HepG2 (cell line): ENCODE data around the gene CAMK4. TPM values are rescaled to one million over a fixed set of nuclear protein-coding genes. Genes with fewer than 3 reads are reported as not detected.

Experiments
- ATAC-seq: fragments of 200-7000 bp; cut with Tn5 transposase; 3 replicates; pipeline ENCODE4 v1.9.1; 2020; ENCODE audit warnings: mild to moderate bottlenecking, moderate library complexity
- BruUV-seq: library from RNA; stranded (reverse); fragments of 400-500 nt; replicated peaks from 2 replicates; lab custom pipeline; 2021; lab: Mats Ljungman, UMichigan
- CTCF ChIA-PET: fragments of 300-600 bp; formaldehyde crosslinking; extraction: SDS; loops from one replicate; lab custom pipeline; 2021; ENCODE audit warnings: low total read pairs, inconsistent platforms, low intra/inter-chr PET ratio; lab: Yijun Ruan, JAX
- POLR2A ChIA-PET: fragments of 350-600 bp; sonication (Branson Sonifier 250); formaldehyde crosslinking; loops from one replicate; lab custom pipeline; 2020; ENCODE audit warnings: antibody characterized with exemption, inconsistent platforms; lab: Yijun Ruan, JAX
- DNase-seq: peaks from one replicate; pipeline ENCODE4 v3.0.0-alpha.2; 2015; ENCODE audit warnings: low spot score
- FAIRE-seq: peaks from 3 replicates; lab custom pipeline; 2011; peaks lifted over from hg19 to GRCh38; lab: Jason Lieb, UNC
- H2AFZ ChIP-seq: one replicate; pipeline ENCODE4 v1.6.1; 2011; ENCODE audit warnings: low read length, inconsistent platforms
- H3K27ac ChIP-seq: fragments of 300-600 bp; 3 replicates; pipeline ENCODE4 v1.8.0; 2011; ENCODE audit warnings: mixed run types, mild to moderate bottlenecking, mixed read lengths, low read length, inconsistent platforms; ENCODE audit not compliant: insufficient read depth; ENCODE audit errors: extremely low read length
- H3K27me3 ChIP-seq, 2 experiments: fragments of 200-600 bp in 1 of 2; 2 replicates in 1 of 2; 3 replicates in 1 of 2; pipeline versions ENCODE4 v1.6.0 to v1.8.0; 2011; ENCODE audit warnings: low read length in 2 of 2, mild to moderate bottlenecking in 2 of 2, moderate library complexity in 2 of 2, inconsistent platforms in 1 of 2; ENCODE audit not compliant: insufficient read depth in 2 of 2, control insufficient read depth in 1 of 2
- H3K36me3 ChIP-seq, 2 experiments: fragments of 200-600 bp in 1 of 2; replicated peaks in 1 of 2; 2 replicates in 1 of 2; 3 replicates in 1 of 2; pipeline versions ENCODE4 v1.5.1 to v1.8.0; 2011; ENCODE audit warnings: low read length in 2 of 2, inconsistent platforms in 1 of 2; ENCODE audit not compliant: insufficient read depth in 2 of 2, control insufficient read depth in 1 of 2
- H3K4me1 ChIP-seq: 2 replicates; pipeline ENCODE4 v1.5.1; 2012; ENCODE audit warnings: low read length, inconsistent platforms; ENCODE audit not compliant: insufficient read depth
- H3K4me2 ChIP-seq: 2 replicates; pipeline ENCODE4 v1.6.0; 2011; ENCODE audit warnings: low read depth, low read length, inconsistent platforms
- H3K4me3 ChIP-seq, 3 experiments: fragments of 200-600 bp in 1 of 3; sonication (generic), shearing (Covaris generic) in 1 of 3; replicated peaks in 1 of 3; 2 replicates each; pipeline ENCODE4 v1.5.1; 2011 to 2016; ENCODE audit warnings: low read length in 3 of 3, inconsistent platforms in 2 of 3, low read depth in 2 of 3, mild to moderate bottlenecking in 2 of 3, control low read depth in 1 of 3, mixed read lengths in 1 of 3; ENCODE audit not compliant: insufficient read depth in 1 of 3
- H3K79me2 ChIP-seq: one replicate; pipeline ENCODE4 v1.6.1; 2011; ENCODE audit warnings: low read length, inconsistent platforms; ENCODE audit not compliant: insufficient read depth
- H3K9ac ChIP-seq: 2 replicates; pipeline ENCODE4 v1.6.0; 2011; ENCODE audit warnings: mild to moderate bottlenecking, low read depth, low read length, inconsistent platforms; ENCODE audit not compliant: insufficient read depth
- H3K9me3 ChIP-seq: 2 replicates; pipeline ENCODE4 v1.5.1; 2012; ENCODE audit warnings: mild to moderate bottlenecking, low read length
- H4K20me1 ChIP-seq: 2 replicates; pipeline ENCODE4 v1.6.0; 2011; ENCODE audit warnings: inconsistent platforms, mild to moderate bottlenecking, low read length, moderate library complexity; ENCODE audit not compliant: insufficient read depth
- CEBPB ChIP-seq: IDR thresholded peaks from 2 replicates; pipeline ENCODE4 v1.6.1; 2011; ENCODE audit warnings: low read depth, low read length, improper control_type of control experiment, borderline replicate concordance
- CEBPG ChIP-seq: IDR thresholded peaks from 2 replicates; pipeline ENCODE4 v1.6.1; 2016
- HNF4A ChIP-seq: sonication (generic); formaldehyde crosslinking; IDR thresholded peaks from 2 replicates; pipeline ENCODE4 v1.4.0; 2020; ENCODE audit warnings: missing genetic modification reagents
- ISL2 ChIP-seq: sonication (generic); formaldehyde crosslinking; IDR thresholded peaks from 2 replicates; pipeline ENCODE4 v1.5.0; 2020; ENCODE audit warnings: missing genetic modification reagents
- NFIC ChIP-seq: IDR thresholded peaks from 2 replicates; pipeline ENCODE4 v1.6.1; 2012; ENCODE audit warnings: mild to moderate bottlenecking, low read length, inconsistent platforms
- NKX3-1 ChIP-seq: sonication (generic); formaldehyde crosslinking; IDR thresholded peaks from 2 replicates; pipeline ENCODE4 v1.5.0; 2020; ENCODE audit warnings: missing genetic modification reagents
- NR2C2 ChIP-seq: sonication (generic); formaldehyde crosslinking; IDR thresholded peaks from 2 replicates; pipeline ENCODE4 v1.4.0; 2020; ENCODE audit warnings: missing genetic modification reagents, mild to moderate bottlenecking, moderate library complexity, borderline replicate concordance
- ZNF253 ChIP-seq: sonication (generic); formaldehyde crosslinking; IDR thresholded peaks from 2 replicates; pipeline ENCODE4 v1.8.0; 2022; ENCODE audit warnings: mild to moderate bottlenecking, missing genetic modification reagents, borderline replicate concordance
- ZNF720 ChIP-seq: sonication (generic); formaldehyde crosslinking; IDR thresholded peaks from 2 replicates; pipeline ENCODE4 v1.4.0; 2020; ENCODE audit warnings: missing genetic modification reagents
- WGBS: methylation state at CpG from one replicate; pipeline ENCODE4 v1.1.6; 2017; ENCODE audit warnings: low lambda C conversion rate; 5-methylcytosine and 5-hydroxymethylcytosine counted together
- in situ Hi-C: cut with HindIII; loops from 2 replicates; pipeline ENCODE4 v1.10.0; 2017; ENCODE audit warnings: low pct_unique_long_range_greater_than_20kb; ENCODE audit not compliant: extremely low pct_ligation_motif_present
- intact Hi-C: fragments of 100-400 bp; cut with micrococcal nuclease; formaldehyde crosslinking; loops from one replicate; pipeline ENCODE4 v1.10.0; 2022; ENCODE audit not compliant: unreplicated experiment
- polyA plus RNA-seq, 8 experiments: library from polyadenylated mRNA; depleted of rRNA in 3 of 8; stranded (reverse) in 7 of 8; unstranded in 1 of 8; fragments of >200 nt; fragmentation: Illumina TruSeq in 4 of 8; extraction: Trizol in 4 of 8; gene quantifications; 2 replicates each; pipeline versions ENCODE4 v1.2.1 to v1.2.3, GENCODE V29; 2011 to 2016; ENCODE audit warnings: low read depth in 4 of 8, missing spikeins in 1 of 8, mixed read lengths in 1 of 8; ENCODE audit not compliant: insufficient read depth in 1 of 8
- total RNA-seq, 5 experiments: library from RNA; depleted of rRNA; stranded (reverse); fragments of >200 nt; fragmentation: Illumina TruSeq; extraction: Trizol; gene quantifications; 2 replicates each; pipeline ENCODE4 v1.2.3, GENCODE V29; 2016; ENCODE audit warnings: low read depth in 1 of 5
- TF ChIP-seq, protein P1 (sequence below): sonication (generic); formaldehyde crosslinking; IDR thresholded peaks from 2 replicates; pipeline ENCODE4 v1.5.0; 2020; ENCODE audit warnings: mild to moderate bottlenecking, missing genetic modification reagents, borderline replicate concordance

CAMK4 gene
- total and polyA plus RNA-seq, 2 of the 13 experiments (the other 11 are each of a cell fraction or from before 2014, with no cell fraction given) = not detected

DNA sequence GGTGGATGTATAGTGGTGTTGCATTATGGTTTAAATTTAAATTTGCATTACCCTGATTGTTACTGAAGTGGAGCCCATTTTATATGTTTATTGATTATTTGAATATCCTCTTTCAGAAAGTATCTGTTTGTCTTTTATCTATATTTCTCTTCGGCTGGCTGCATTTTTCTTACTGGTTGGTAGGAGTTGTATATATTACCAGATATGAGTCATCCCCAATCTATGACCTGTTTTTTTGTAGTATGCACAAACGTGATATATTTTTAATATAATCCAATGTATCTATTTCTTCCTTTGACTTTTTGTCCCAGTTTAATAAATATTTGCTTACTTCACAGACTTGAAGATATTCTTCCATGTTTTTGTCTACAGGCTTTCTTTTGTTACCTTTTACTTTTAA lies 29.3 kb upstream of the CAMK4 start:
- Histone ChIP-seq H3K4me3 (no peak overlapping the region), H3K27ac (no peak overlapping the region), H3K27me3 (no peaks in the 10 kb centered on the region), H3K4me2 (no peak overlapping the region), H3K9ac (no peak overlapping the region), H3K36me3 (no peaks in the 10 kb centered on the region), H3K79me2 (no peaks in the 10 kb centered on the region), H2AFZ (no peak overlapping the region), H4K20me1 (no peaks in the 10 kb centered on the region), H3K4me1 (peaks cover 4% of the 10 kb centered on the region), H3K9me3 (no peaks in the 10 kb centered on the region)
- no TSS peak for BruUV-seq
- in situ Hi-C loops (no loop called here), intact Hi-C loops (no loop called here)
- FAIRE-seq (no peak), DNase-seq (no peak), ATAC-seq (no peak)
- POLR2A ChIA-PET = no interaction called here
- CTCF ChIA-PET = no interaction called here
- TF ChIP-seq ZNF253 (CRISPR knock-in tag) = no peak
- TF ChIP-seq NKX3-1 = no peak
- 1% methylated on average over 2 of the region's 2 CpGs for WGBS

DNA sequence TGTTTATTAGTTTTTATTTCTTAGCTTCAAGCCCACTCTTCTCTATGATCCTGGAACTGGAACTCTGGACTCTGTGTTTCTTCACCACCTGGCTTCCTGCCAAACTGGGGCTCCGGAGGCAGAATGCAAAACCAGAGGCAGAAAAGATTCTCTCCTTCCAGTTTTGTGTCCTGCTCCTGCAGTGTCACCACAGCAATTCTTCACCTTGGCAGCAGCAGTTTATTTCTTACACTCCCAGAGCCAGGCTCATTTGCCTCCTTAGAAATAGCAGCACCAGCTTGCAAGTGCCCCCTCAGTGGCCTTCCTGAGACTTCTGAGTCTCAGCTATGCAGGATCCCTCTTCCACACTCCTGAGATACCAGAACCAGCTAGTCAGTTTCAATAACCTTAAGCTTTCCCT lies 26.7 kb upstream of the CAMK4 start:
- peaks cover 4% of the 10 kb centered on the region for H3K4me1 ChIP-seq
- FAIRE-seq = no peak
- ATAC-seq = peak; percentile 79
- no peaks in the 10 kb centered on the region for H3K27me3 ChIP-seq
- H3K36me3 ChIP-seq = no peaks in the 10 kb centered on the region
- H3K27ac ChIP-seq = no peak overlapping the region
- in situ Hi-C loops (no loop called here), intact Hi-C loops (no loop called here)
- BruUV-seq = no TSS peak
- TF ChIP-seq ISL2 (CRISPR knock-in tag) (no peak), NR2C2 (CRISPR knock-in tag) (no peak), ZNF720 (CRISPR knock-in tag) (no peak), HNF4A (CRISPR knock-in tag) (peak; percentile 45; the same call in 1 of the 2 replicates), NFIC (peak; percentile 45; the same call in 1 of the 2 replicates), CEBPG (CRISPR knock-in tag) (0 out of 2 replicates have a peak, but pooled peaks have one; percentile 26), CEBPB (peak; percentile 7; the same call in 1 of the 2 replicates)
- TF ChIP-seq, protein P1, sequence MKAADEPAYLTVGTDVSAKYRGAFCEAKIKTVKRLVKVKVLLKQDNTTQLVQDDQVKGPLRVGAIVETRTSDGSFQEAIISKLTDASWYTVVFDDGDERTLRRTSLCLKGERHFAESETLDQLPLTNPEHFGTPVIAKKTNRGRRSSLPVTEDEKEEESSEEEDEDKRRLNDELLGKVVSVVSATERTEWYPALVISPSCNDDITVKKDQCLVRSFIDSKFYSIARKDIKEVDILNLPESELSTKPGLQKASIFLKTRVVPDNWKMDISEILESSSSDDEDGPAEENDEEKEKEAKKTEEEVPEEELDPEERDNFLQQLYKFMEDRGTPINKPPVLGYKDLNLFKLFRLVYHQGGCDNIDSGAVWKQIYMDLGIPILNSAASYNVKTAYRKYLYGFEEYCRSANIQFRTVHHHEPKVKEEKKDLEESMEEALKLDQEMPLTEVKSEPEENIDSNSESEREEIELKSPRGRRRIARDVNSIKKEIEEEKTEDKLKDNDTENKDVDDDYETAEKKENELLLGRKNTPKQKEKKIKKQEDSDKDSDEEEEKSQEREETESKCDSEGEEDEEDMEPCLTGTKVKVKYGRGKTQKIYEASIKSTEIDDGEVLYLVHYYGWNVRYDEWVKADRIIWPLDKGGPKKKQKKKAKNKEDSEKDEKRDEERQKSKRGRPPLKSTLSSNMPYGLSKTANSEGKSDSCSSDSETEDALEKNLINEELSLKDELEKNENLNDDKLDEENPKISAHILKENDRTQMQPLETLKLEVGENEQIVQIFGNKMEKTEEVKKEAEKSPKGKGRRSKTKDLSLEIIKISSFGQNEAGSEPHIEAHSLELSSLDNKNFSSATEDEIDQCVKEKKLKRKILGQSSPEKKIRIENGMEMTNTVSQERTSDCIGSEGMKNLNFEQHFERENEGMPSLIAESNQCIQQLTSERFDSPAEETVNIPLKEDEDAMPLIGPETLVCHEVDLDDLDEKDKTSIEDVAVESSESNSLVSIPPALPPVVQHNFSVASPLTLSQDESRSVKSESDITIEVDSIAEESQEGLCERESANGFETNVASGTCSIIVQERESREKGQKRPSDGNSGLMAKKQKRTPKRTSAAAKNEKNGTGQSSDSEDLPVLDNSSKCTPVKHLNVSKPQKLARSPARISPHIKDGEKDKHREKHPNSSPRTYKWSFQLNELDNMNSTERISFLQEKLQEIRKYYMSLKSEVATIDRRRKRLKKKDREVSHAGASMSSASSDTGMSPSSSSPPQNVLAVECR = no peak
- WGBS = 0% methylated on average over 1 of the region's 1 CpG
- H3K4me3 ChIP-seq = no peak overlapping the region
- no peaks in the 10 kb centered on the region for H3K79me2 ChIP-seq
- ChIA-PET POLR2A (no interaction called here), CTCF (no interaction called here)
- peak overlapping the region; percentile 24; the same call in 1 of the 2 replicates for H3K4me2 ChIP-seq
- H2AFZ ChIP-seq = no peak overlapping the region
- no peak overlapping the region for H3K9ac ChIP-seq
- peak; percentile 44 for DNase-seq
- H3K9me3 ChIP-seq = no peaks in the 10 kb centered on the region
- no peaks in the 10 kb centered on the region for H4K20me1 ChIP-seq
